SH-SY5Y (cell line): ENCODE measurements around the gene CYB561D2.

ENCODE experiments used
- GATA2 ChIP-seq: IDR thresholded peaks from 2 replicates; pipeline ENCODE4 v1.6.1; 2011; ENCODE audit warnings: mild to moderate bottlenecking, low read depth, low read length
- GATA3 ChIP-seq: IDR thresholded peaks from 2 replicates; pipeline ENCODE4 v1.6.1; 2011; ENCODE audit warnings: low read depth, mild to moderate bottlenecking, low read length, moderate library complexity

Gene CYB561D2

DNA sequence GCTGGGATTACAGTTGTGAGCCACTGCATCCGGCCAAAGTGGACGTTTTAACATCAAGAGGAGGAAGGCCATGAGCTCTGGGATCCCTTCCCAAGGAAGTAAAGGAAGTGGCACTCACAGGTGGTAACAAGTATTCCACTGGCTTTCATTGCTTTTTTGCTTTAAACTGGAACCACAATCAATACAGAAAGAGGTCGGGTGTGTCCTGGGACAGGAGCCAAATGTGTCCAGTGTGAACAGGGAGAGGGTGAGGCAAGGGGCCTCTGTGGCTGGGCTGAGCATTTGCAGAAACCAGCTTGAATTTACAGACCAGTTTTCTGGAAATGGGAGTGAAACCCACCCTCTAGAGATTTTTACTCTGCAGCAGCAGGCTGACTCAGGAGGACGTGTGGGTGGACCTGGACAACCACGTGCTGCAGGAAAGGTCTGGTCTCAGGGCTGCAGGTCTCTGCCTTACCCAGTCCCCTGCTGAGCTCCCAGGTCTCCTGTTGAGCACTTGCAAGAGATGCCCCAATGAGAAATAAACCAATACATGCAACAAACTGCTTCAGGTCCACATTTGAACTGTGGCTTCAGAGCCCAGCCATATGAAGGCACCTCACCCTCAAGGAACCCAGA lies 51.4 kb downstream of the CYB561D2 start:
- no peak for TF ChIP-seq GATA2
- TF ChIP-seq GATA3, result no peak
